ENCODE data around the gene RAB40C. TPM values are rescaled to one million over a fixed set of nuclear protein-coding genes. Genes with fewer than 3 reads are reported as not detected.

The RAB40C gene
- total RNA-seq, 6 donors from 2014 or later: 40.5 to 101 (median 61.5) TPM

- no peak overlapping the region for H3K27ac ChIP-seq
- H3K4me1 ChIP-seq: peaks cover 0 to 38% (median 32%) of the 10 kb centered on the region in 4 donors
- H3K9me3 ChIP-seq: no peaks in the 10 kb centered on the region
- ATAC-seq (ENCODE audit: low FRiP score in 2 of 2) (no peak), DNase-seq (peak; percentile 71 to 83)
- peaks cover 0 to 9% (median 1%) of the 10 kb centered on the region in 4 donors for H3K36me3 ChIP-seq
- TF ChIP-seq EP300 (IDR thresholded peaks at IDR 0.05) (no peak), CTCF (IDR thresholded peaks at IDR 0.05) (no peak), POLR2AphosphoS5 (IDR thresholded peaks at IDR 0.05) (no peak), POLR2A (IDR thresholded peaks at IDR 0.05) (no peak)
- no peak overlapping the region for H3K4me3 ChIP-seq
- H3K27me3 ChIP-seq: no peaks in the 10 kb centered on the region
- 78 to 79% methylated on average over 14 to 18 of the region's 20 CpGs for WGBS, 2 donors
Measured at GRCh38 chr16:619476-620100, 29.7 kb downstream of the RAB40C start.

- 85 to 91% methylated on average over 10 to 17 of the region's 41 CpGs for whole genome bisulfite sequencing, 2 donors
- DNase-seq (peak in 1 of 2 donors; percentile 77), ATAC-seq (ENCODE audit: low FRiP score in 2 of 2) (no peak)
- H3K27me3 ChIP-seq: no peaks in the 10 kb centered on the region
- no peak overlapping the region for H3K4me3 ChIP-seq
- H3K27ac ChIP-seq: peak overlapping the region in 2 of 4 donors; percentile 35 to 59
- H3K9me3 ChIP-seq: no peaks in the 10 kb centered on the region
- peaks cover 0 to 38% (median 31%) of the 10 kb centered on the region in 4 donors for H3K4me1 ChIP-seq
- peaks cover 3 to 23% (median 9%) of the 10 kb centered on the region in 4 donors for H3K36me3 ChIP-seq
- TF ChIP-seq POLR2AphosphoS5 (IDR thresholded peaks at IDR 0.05) (no peak), CTCF (IDR thresholded peaks at IDR 0.05) (no peak), EP300 (IDR thresholded peaks at IDR 0.05) (no peak), POLR2A (IDR thresholded peaks at IDR 0.05) (no peak)
Measured at GRCh38 chr16:620700-621525, 31.0 kb downstream of the RAB40C start.

GRCh38 chr16:621526-622105 lies 31.8 kb downstream of the RAB40C start:
- DNase-seq (peak in 1 of 2 donors; percentile 48), ATAC-seq (ENCODE audit: low FRiP score in 2 of 2) (no peak)
- Histone ChIP-seq H3K27ac (peak overlapping the region; percentile 35 to 64 (median 48)), H3K36me3 (peaks cover 4 to 30% (median 17%) of the 10 kb centered on the region in 4 donors), H3K27me3 (no peaks in the 10 kb centered on the region), H3K4me3 (no peak overlapping the region), H3K4me1 (peaks cover 0 to 37% (median 27%) of the 10 kb centered on the region in 4 donors), H3K9me3 (no peaks in the 10 kb centered on the region)
- TF ChIP-seq POLR2AphosphoS5 (IDR thresholded peaks at IDR 0.05) (no peak), EP300 (IDR thresholded peaks at IDR 0.05) (no peak), POLR2A (IDR thresholded peaks at IDR 0.05) (no peak), CTCF (IDR thresholded peaks at IDR 0.05) (no peak)
- WGBS, 2 donors: 75 to 82% methylated on average over 7 to 21 of the region's 21 CpGs

- Histone ChIP-seq H3K9me3 (no peaks in the 10 kb centered on the region), H3K4me3 (no peak overlapping the region), H3K36me3 (peaks cover 9 to 38% (median 26%) of the 10 kb centered on the region in 4 donors), H3K27ac (peak overlapping the region; percentile 35 to 64 (median 48)), H3K4me1 (peaks cover 0 to 45% (median 33%) of the 10 kb centered on the region in 4 donors), H3K27me3 (no peaks in the 10 kb centered on the region)
- ATAC-seq (ENCODE audit: low FRiP score in 2 of 2): no peak
- peak in 1 of 2 donors; percentile 72 for DNase-seq
- WGBS, 2 donors: 91 to 92% methylated on average over 13 to 17 of the region's 17 CpGs
- TF ChIP-seq EP300 (IDR thresholded peaks at IDR 0.05) (no peak), POLR2AphosphoS5 (IDR thresholded peaks at IDR 0.05) (no peak), POLR2A (IDR thresholded peaks at IDR 0.05) (no peak), CTCF (IDR thresholded peaks at IDR 0.05) (no peak)
Measured at GRCh38 chr16:622920-623280, 33.0 kb downstream of the RAB40C start.
